Muscle layer of colon (tissue), 2 donors: ENCODE measurements around the gene C1QL2.

ENCODE experiments used
- H3K27ac ChIP-seq: one replicate; pipeline ENCODE4 v1.7.0; 2013; ENCODE audit warnings: low read depth, mild to moderate bottlenecking, low read length, moderate library complexity
- H3K27me3 ChIP-seq, 2 donors: one replicate each; pipeline ENCODE4 v1.7.0; 2013; ENCODE audit warnings: low read length in 2 of 2, mild to moderate bottlenecking in 2 of 2; ENCODE audit not compliant: insufficient read depth in 2 of 2, control insufficient read depth in 1 of 2
- H3K36me3 ChIP-seq: one replicate; pipeline ENCODE4 v1.7.0; 2013; ENCODE audit warnings: mild to moderate bottlenecking, low read length; ENCODE audit not compliant: insufficient read depth
- H3K4me1 ChIP-seq: one replicate; pipeline ENCODE4 v1.7.0; 2013; ENCODE audit warnings: mild to moderate bottlenecking, low read length; ENCODE audit not compliant: insufficient read depth
- H3K4me3 ChIP-seq, 2 donors: one replicate each; pipeline ENCODE4 v1.7.0; 2013; ENCODE audit warnings: low read length in 2 of 2, low read depth in 1 of 2, mild to moderate bottlenecking in 1 of 2, moderate library complexity in 1 of 2
- H3K9ac ChIP-seq: one replicate; pipeline ENCODE4 v1.7.0; 2013; ENCODE audit warnings: low read length
- H3K9me3 ChIP-seq: one replicate; pipeline ENCODE4 v1.7.0; 2013; ENCODE audit warnings: mild to moderate bottlenecking, low read length
- donor health status: abdominal sarcoma.
- donor health status: Adenocarcinoma of cecum.

The C1QL2 gene

DNA sequence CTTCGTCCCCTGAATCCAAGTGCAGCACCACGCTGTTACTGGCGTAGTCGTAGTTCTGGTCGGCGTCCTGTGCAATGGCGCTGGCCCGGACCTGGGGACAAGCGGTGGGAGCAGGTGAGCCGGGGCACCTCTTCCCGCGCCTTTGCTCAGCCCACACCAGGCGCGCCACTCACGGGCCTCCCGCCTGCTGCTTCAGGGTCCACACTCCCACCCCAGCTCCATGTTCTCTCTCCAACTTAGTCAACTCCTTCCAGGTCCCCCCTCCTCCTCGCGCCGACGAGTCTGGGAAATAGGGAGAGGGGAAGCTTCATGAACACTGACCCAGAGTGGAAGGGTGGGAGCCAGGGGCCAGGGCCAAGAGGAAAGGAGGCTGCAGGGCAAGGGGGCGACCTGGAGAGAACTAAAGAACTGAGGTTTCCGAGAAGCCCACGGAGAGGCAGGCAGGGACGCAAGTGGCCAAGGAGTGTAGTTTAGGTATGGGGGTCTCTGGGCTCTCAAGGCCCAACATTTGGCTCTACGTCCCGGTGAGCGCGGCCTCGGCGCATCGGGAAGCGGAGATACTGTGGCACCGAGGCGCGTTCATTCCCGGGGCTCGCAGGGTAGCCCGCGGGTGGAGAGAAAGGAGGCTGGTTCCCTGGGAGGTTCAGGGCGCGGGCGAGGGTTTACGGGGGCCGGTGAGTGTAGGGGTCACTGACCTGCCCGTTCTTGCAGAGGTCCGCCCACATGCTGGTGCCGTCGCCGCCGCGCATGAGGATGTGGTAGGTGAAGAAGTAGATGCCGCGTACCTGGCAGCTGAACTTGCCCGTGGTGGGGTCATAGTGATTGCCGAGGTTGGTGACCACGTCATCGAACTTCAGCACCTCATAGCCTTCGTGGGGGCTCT, 1.4 kb downstream of the C1QL2 start:
- no peak overlapping the region for H3K27ac ChIP-seq
- H3K9ac ChIP-seq, result no peak overlapping the region
- no peaks in the 10 kb centered on the region for H3K36me3 ChIP-seq
- H3K4me3 ChIP-seq, result no peak overlapping the region
- no peaks in the 10 kb centered on the region for H3K9me3 ChIP-seq
- no peaks in the 10 kb centered on the region for H3K4me1 ChIP-seq
- peaks cover 23 to 55% of the 10 kb centered on the region in 2 donors for H3K27me3 ChIP-seq

DNA sequence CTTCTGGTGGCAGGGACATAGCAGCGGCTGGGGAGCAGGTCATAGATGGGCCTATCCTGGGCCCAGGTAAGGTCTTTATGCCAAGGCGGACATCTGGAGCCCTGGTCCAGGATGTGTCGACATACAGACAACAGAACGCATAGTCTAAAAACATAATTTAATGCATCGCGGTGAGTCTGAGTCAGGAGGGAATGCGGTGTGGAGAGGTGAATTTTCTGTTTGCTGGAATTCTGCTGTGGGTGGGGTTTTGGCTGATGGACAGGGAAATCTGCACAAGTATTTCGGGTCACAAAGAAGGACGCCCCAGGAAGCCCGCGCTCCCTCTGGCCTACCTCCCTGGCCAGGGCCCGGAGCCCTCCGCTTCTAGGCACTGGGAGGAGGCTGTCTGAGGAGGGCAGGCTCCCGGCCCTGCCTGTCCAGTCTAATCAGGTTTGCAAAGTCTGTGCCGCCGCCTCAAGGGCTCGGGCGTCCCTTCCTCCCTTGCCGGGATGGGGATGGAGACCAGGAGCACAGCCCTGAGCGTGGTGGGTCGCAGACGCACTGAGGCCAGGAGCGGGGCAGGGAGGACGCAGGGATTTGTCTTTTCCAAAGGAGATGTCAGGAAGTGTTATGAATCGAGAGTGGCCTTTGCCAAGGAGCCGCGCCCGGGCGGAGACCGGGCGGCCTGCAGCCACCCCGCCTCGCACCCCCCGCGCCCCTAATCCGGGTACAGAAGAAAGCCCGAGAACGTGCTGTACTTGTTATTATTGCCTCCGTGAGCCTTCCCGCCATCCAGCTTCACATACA, 2.3 kb downstream of the C1QL2 start:
- Histone ChIP-seq H3K4me3 (no peak overlapping the region), H3K27me3 (peaks cover 23 to 55% of the 10 kb centered on the region in 2 donors)

GRCh38 chr2:119155633-119156032, 2.9 kb downstream of the C1QL2 start:
- no peaks in the 10 kb centered on the region for H3K36me3 ChIP-seq
- no peak overlapping the region for H3K27ac ChIP-seq
- H3K4me3 ChIP-seq, result no peak overlapping the region
- H3K27me3 ChIP-seq, result peaks cover 23 to 55% of the 10 kb centered on the region in 2 donors
- H3K9ac ChIP-seq, result no peak overlapping the region
- H3K9me3 ChIP-seq, result no peaks in the 10 kb centered on the region
- H3K4me1 ChIP-seq, result no peaks in the 10 kb centered on the region

More for the DNA sequence above, 2.3 kb downstream of the C1QL2 start:
- H3K27ac ChIP-seq, result no peak overlapping the region
- H3K9ac ChIP-seq, result no peak overlapping the region
- no peaks in the 10 kb centered on the region for H3K4me1 ChIP-seq
- H3K9me3 ChIP-seq, result no peaks in the 10 kb centered on the region
- H3K36me3 ChIP-seq, result no peaks in the 10 kb centered on the region

GRCh38 chr2:119154076-119154475, 4.5 kb downstream of the C1QL2 start:
- no peaks in the 10 kb centered on the region for H3K4me1 ChIP-seq
- H3K9me3 ChIP-seq, result no peaks in the 10 kb centered on the region
- no peak overlapping the region for H3K4me3 ChIP-seq
- peaks cover 23 to 51% of the 10 kb centered on the region in 2 donors for H3K27me3 ChIP-seq
- no peaks in the 10 kb centered on the region for H3K36me3 ChIP-seq
- H3K9ac ChIP-seq, result no peak overlapping the region
- no peak overlapping the region for H3K27ac ChIP-seq

GRCh38 chr2:119149611-119150010, 8.9 kb downstream of the C1QL2 start:
- Histone ChIP-seq H3K9me3 (no peaks in the 10 kb centered on the region), H3K27ac (no peak overlapping the region), H3K36me3 (no peaks in the 10 kb centered on the region), H3K4me1 (no peaks in the 10 kb centered on the region), H3K4me3 (no peak overlapping the region), H3K9ac (no peak overlapping the region), H3K27me3 (peaks cover 9 to 16% of the 10 kb centered on the region in 2 donors)

GRCh38 chr2:119147776-119148715, 10.5 kb downstream of the C1QL2 start:
- H3K4me3 ChIP-seq, result no peak overlapping the region
- peaks cover 0 to under 1% of the 10 kb centered on the region in 2 donors for H3K27me3 ChIP-seq
- no peaks in the 10 kb centered on the region for H3K36me3 ChIP-seq
- no peak overlapping the region for H3K27ac ChIP-seq
- no peak overlapping the region for H3K9ac ChIP-seq
- H3K4me1 ChIP-seq, result no peaks in the 10 kb centered on the region
- H3K9me3 ChIP-seq, result no peaks in the 10 kb centered on the region

GRCh38 chr2:119144806-119145205, 13.7 kb downstream of the C1QL2 start:
- Histone ChIP-seq H3K4me3 (no peak overlapping the region), H3K27ac (no peak overlapping the region), H3K4me1 (no peaks in the 10 kb centered on the region), H3K36me3 (no peaks in the 10 kb centered on the region), H3K9ac (no peak overlapping the region), H3K27me3 (no peaks in the 10 kb centered on the region), H3K9me3 (no peaks in the 10 kb centered on the region)

- Histone ChIP-seq H3K4me1 (no peaks in the 10 kb centered on the region), H3K27me3 (no peaks in the 10 kb centered on the region), H3K27ac (no peak overlapping the region), H3K9me3 (no peaks in the 10 kb centered on the region), H3K9ac (no peak overlapping the region), H3K4me3 (no peak overlapping the region), H3K36me3 (no peaks in the 10 kb centered on the region)
Measured at GRCh38 chr2:119142824-119143223, 15.7 kb downstream of the C1QL2 start.

DNA sequence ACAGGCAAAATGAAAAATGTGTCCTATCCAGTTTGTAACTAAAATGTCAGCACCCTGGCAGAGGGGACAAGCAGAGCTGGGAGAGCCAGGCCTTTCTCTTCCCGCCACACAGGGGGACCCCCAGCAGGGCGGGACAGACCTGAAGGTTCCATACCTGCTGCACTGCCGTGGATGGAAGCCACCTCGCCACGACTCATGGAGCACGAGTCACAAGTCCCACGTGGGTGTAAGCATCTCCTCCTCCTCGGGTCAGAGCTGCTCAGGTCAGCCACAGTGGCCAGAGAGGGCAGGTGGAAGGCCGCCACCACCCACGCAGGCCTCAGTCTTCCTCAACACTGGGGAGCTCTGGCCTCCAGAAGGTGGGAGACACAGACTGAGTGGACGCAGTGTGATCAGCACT, 21.0 kb downstream of the C1QL2 start:
- Histone ChIP-seq H3K36me3 (no peaks in the 10 kb centered on the region), H3K9me3 (no peaks in the 10 kb centered on the region), H3K4me1 (no peaks in the 10 kb centered on the region), H3K4me3 (no peak overlapping the region), H3K9ac (no peak overlapping the region), H3K27ac (no peak overlapping the region), H3K27me3 (peaks cover 0 to 11% of the 10 kb centered on the region in 2 donors)

- Histone ChIP-seq H3K9me3 (no peaks in the 10 kb centered on the region), H3K9ac (no peak overlapping the region), H3K4me1 (no peaks in the 10 kb centered on the region), H3K27ac (no peak overlapping the region), H3K4me3 (no peak overlapping the region), H3K27me3 (peaks cover 0 to 11% of the 10 kb centered on the region in 2 donors), H3K36me3 (no peaks in the 10 kb centered on the region)
Measured at GRCh38 chr2:119136872-119137271, 21.7 kb downstream of the C1QL2 start.

GRCh38 chr2:119136093-119136492, 22.5 kb downstream of the C1QL2 start:
- no peaks in the 10 kb centered on the region for H3K4me1 ChIP-seq
- H3K4me3 ChIP-seq, result no peak overlapping the region
- H3K36me3 ChIP-seq, result no peaks in the 10 kb centered on the region
- H3K9ac ChIP-seq, result no peak overlapping the region
- peaks cover 0 to 11% of the 10 kb centered on the region in 2 donors for H3K27me3 ChIP-seq
- no peak overlapping the region for H3K27ac ChIP-seq
- no peaks in the 10 kb centered on the region for H3K9me3 ChIP-seq
